GM13976 (cell line): ENCODE measurements around the gene GPR162.
A peak's percentile ranks its signal among the peaks of the same experiment; 100 is the strongest.

Experiments used
- DNase-seq: peaks from one replicate; pipeline ENCODE4 v3.0.0; 2012; ENCODE audit warnings: low spot score
- CTCF ChIP-seq: IDR thresholded peaks from 2 replicates; pipeline ENCODE4 v1.5.1; 2012; ENCODE audit warnings: borderline replicate concordance, mild to moderate bottlenecking; ENCODE audit not compliant: insufficient read depth; ENCODE audit errors: extremely low read depth, missing control alignments, control extremely low read depth
- in situ Hi-C: fragments of 300-500 bp; cut with MboI; formaldehyde crosslinking; loops from one replicate; pipeline ENCODE4 v1.12.0; 2022; ENCODE audit warnings: low sequenced_read_pairs, mixed read lengths, inconsistent platforms; ENCODE audit not compliant: unreplicated experiment

Gene GPR162

DNA sequence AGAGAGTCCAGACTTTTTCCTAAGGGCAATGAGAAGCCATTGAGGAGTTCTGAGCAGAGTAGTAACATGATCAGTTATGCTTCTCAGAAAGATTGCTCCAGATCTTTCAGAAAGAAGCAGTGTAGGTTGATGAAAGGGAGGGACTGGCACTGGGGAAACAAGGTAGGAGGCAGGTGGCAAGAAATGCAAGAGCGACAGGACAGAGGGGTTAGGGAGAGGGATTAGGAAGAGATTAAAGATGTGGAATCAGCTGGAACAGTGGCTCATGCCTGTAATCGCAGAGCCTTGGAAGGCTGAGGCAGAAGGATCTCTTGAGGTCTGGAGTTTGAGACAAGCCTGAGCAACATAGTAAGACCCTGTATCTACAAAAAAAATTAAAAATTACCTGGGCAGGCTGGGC, 26.1 kb downstream of the GPR162 start:
- in situ Hi-C loops = no loop called here
- TF ChIP-seq CTCF = no peak
- DNase-seq = no peak

- DNase-seq = no peak
- in situ Hi-C loops = no loop called here
- no peak for TF ChIP-seq CTCF
Measured at GRCh38 chr12:6849427-6849826, 27.8 kb downstream of the GPR162 start.

- DNase-seq = no peak
- in situ Hi-C loops = no loop called here
- no peak for TF ChIP-seq CTCF
Measured at GRCh38 chr12:6849976-6850560, 28.4 kb downstream of the GPR162 start.

- in situ Hi-C loops = no loop called here
- DNase-seq = no peak
- no peak for TF ChIP-seq CTCF
Measured at GRCh38 chr12:6850796-6851152, 29.2 kb downstream of the GPR162 start.

- DNase-seq = peak; percentile 100
- no peak for TF ChIP-seq CTCF
- in situ Hi-C loops = no loop called here
Measured at GRCh38 chr12:6851153-6851920, 29.7 kb downstream of the GPR162 start, which contains the start of gene CDCA3. Gene CDCA3, minus strand, starts transcription at chr12:6851286. Its CDS starts 334 bp downstream, at chr12:6850952.

- TF ChIP-seq CTCF = no peak
- in situ Hi-C loops = no loop called here
- peak; percentile 96 for DNase-seq
Measured at GRCh38 chr12:6851921-6852650, 30.5 kb downstream of the GPR162 start, which contains the start of gene USP5. Gene USP5, plus strand, starts transcription at chr12:6852150. Its CDS starts 30 bp downstream, at chr12:6852180.
